HepG2 (cell line): ENCODE results near the gene IPP. TPM values are rescaled to one million over a fixed set of nuclear protein-coding genes. Genes with fewer than 3 reads are reported as not detected.

Source experiments
- AGO2 ChIP-seq: fragments of 200-400 bp; formaldehyde crosslinking; optimal IDR thresholded peaks from 2 replicates; pipeline ENCODE3; 2017; ENCODE audit warnings: mild to moderate bottlenecking, low read depth, low read length, moderate library complexity
- ARNT2 ChIP-seq: sonication (generic); formaldehyde crosslinking; IDR thresholded peaks from 2 replicates; pipeline ENCODE4 v1.8.0; 2022; ENCODE audit warnings: mild to moderate bottlenecking, low read depth, missing genetic modification reagents, moderate library complexity
- ATF5 ChIP-seq: sonication (generic); formaldehyde crosslinking; IDR thresholded peaks from 2 replicates; pipeline ENCODE4 v1.4.0; 2020; ENCODE audit warnings: mild to moderate bottlenecking, low read depth, missing genetic modification reagents
- ETV5 ChIP-seq: IDR thresholded peaks from 2 replicates; pipeline ENCODE4 v1.6.1; 2018; ENCODE audit warnings: missing biosample characterization, missing genetic modification reagents, inconsistent platforms, borderline replicate concordance
- GTF3A ChIP-seq: sonication (generic); formaldehyde crosslinking; conservative IDR thresholded peaks from 2 replicates; pipeline ENCODE4 v1.4.0; 2020; ENCODE audit warnings: mild to moderate bottlenecking, missing genetic modification reagents
- IRX3 ChIP-seq: sonication (generic); formaldehyde crosslinking; IDR thresholded peaks from 2 replicates; pipeline ENCODE4 v1.8.1; 2023; ENCODE audit warnings: mild to moderate bottlenecking, low read depth, missing genetic modification reagents, borderline replicate concordance
- KLF12 ChIP-seq: sonication (generic); formaldehyde crosslinking; IDR thresholded peaks from 2 replicates; pipeline ENCODE4 v1.4.0; 2020; ENCODE audit warnings: missing genetic modification reagents, borderline replicate concordance
- MAFK ChIP-seq, 2 experiments: IDR thresholded peaks in 1 of 2; conservative IDR thresholded peaks in 1 of 2; 2 replicates each; pipeline ENCODE4 v1.6.1; 2011; ENCODE audit warnings: improper control_type of control experiment in 2 of 2, low read length in 2 of 2
- NR1H2 ChIP-seq: sonication (generic); formaldehyde crosslinking; IDR thresholded peaks from 2 replicates; pipeline ENCODE4 v1.8.1; 2022; ENCODE audit warnings: low read depth, missing genetic modification reagents, borderline replicate concordance
- NR2F6 ChIP-seq, 2 experiments: IDR thresholded peaks; 2 replicates each; pipeline ENCODE4 v1.6.1; 2016; ENCODE audit warnings: antibody characterized with exemption in 1 of 2, mild to moderate bottlenecking in 1 of 2
- PCBP2 ChIP-seq: fragments of 200-400 bp; formaldehyde crosslinking; optimal IDR thresholded peaks from 2 replicates; pipeline ENCODE3; 2018; ENCODE audit warnings: low read length, low read depth; ENCODE audit not compliant: poor library complexity, severe bottlenecking
- PHF20 ChIP-seq: sonication (generic); formaldehyde crosslinking; IDR thresholded peaks from 2 replicates; pipeline ENCODE4 v1.5.0; 2020; ENCODE audit warnings: mild to moderate bottlenecking, missing genetic modification reagents
- RARA ChIP-seq: IDR thresholded peaks from 2 replicates; pipeline ENCODE4 v1.6.1; 2016; ENCODE audit warnings: missing genetic modification reagents, missing compliant biosample characterization
- SIX1 ChIP-seq: sonication (generic); formaldehyde crosslinking; IDR thresholded peaks from 2 replicates; pipeline ENCODE4 v1.4.0; 2020; ENCODE audit warnings: missing genetic modification reagents, borderline replicate concordance
- SOX13 ChIP-seq, 3 experiments: fragments of 450-650 bp in 1 of 3; sonication (generic) in 1 of 3; formaldehyde crosslinking in 1 of 3; IDR thresholded peaks in 2 of 3; conservative IDR thresholded peaks in 1 of 3; 2 replicates each; pipeline versions ENCODE4 v1.5.0 to v1.6.1; 2016 to 2020; ENCODE audit warnings: antibody characterized with exemption in 1 of 3, mild to moderate bottlenecking in 1 of 3, missing compliant biosample characterization in 1 of 3, missing genetic modification reagents in 1 of 3, moderate library complexity in 1 of 3
- TBX3 ChIP-seq: fragments of 450-650 bp; IDR thresholded peaks from 2 replicates; pipeline ENCODE4 v1.6.1; 2017; ENCODE audit warnings: antibody characterized with exemption, mild to moderate bottlenecking, inconsistent platforms, borderline replicate concordance
- TFAP4 ChIP-seq: sonication (generic); IDR thresholded peaks from 2 replicates; pipeline ENCODE4 v1.6.1; 2016; ENCODE audit warnings: low read depth, borderline replicate concordance
- ZKSCAN8 ChIP-seq: IDR thresholded peaks from 2 replicates; pipeline ENCODE4 v1.6.1; 2016; ENCODE audit warnings: borderline replicate concordance, missing genetic modification reagents, missing compliant biosample characterization
- ZNF121 ChIP-seq: sonication (generic); formaldehyde crosslinking; IDR thresholded peaks from 2 replicates; pipeline ENCODE4 v1.5.0; 2020; ENCODE audit warnings: mild to moderate bottlenecking, missing genetic modification reagents
- ZNF253 ChIP-seq: sonication (generic); formaldehyde crosslinking; IDR thresholded peaks from 2 replicates; pipeline ENCODE4 v1.8.0; 2022; ENCODE audit warnings: mild to moderate bottlenecking, missing genetic modification reagents, borderline replicate concordance
- ZNF282 ChIP-seq: fragments of 450-650 bp; IDR thresholded peaks from 2 replicates; pipeline ENCODE4 v1.6.1; 2018; ENCODE audit not compliant: partially characterized antibody
- ZNF292 ChIP-seq: sonication (generic); formaldehyde crosslinking; IDR thresholded peaks from 2 replicates; pipeline ENCODE4 v1.8.1; 2022; ENCODE audit warnings: mild to moderate bottlenecking, low read depth, missing genetic modification reagents, borderline replicate concordance
- ZNF564 ChIP-seq: sonication (generic); formaldehyde crosslinking; IDR thresholded peaks from 2 replicates; pipeline ENCODE4 v1.8.1; 2023; ENCODE audit warnings: mild to moderate bottlenecking, missing genetic modification reagents
- ZNF674 ChIP-seq: sonication (generic); formaldehyde crosslinking; IDR thresholded peaks from 2 replicates; pipeline ENCODE4 v1.5.0; 2020; ENCODE audit warnings: low read depth, mild to moderate bottlenecking, missing genetic modification reagents
- ZNF740 ChIP-seq: sonication (generic); formaldehyde crosslinking; IDR thresholded peaks from 2 replicates; pipeline ENCODE4 v1.4.0; 2020; ENCODE audit warnings: missing genetic modification reagents
- ZNF766 ChIP-seq: sonication (generic); formaldehyde crosslinking; IDR thresholded peaks from 2 replicates; pipeline ENCODE4 v1.5.0; 2020; ENCODE audit warnings: missing genetic modification reagents, borderline replicate concordance
- ZNF878 ChIP-seq: sonication (generic); formaldehyde crosslinking; IDR thresholded peaks from 2 replicates; pipeline ENCODE4 v1.8.1; 2023; ENCODE audit warnings: mild to moderate bottlenecking, missing genetic modification reagents, moderate library complexity
- ZNF879 ChIP-seq: sonication (generic); formaldehyde crosslinking; IDR thresholded peaks from 2 replicates; pipeline ENCODE4 v1.8.1; 2023; ENCODE audit warnings: missing genetic modification reagents
- polyA plus RNA-seq, 8 experiments: library from polyadenylated mRNA; depleted of rRNA in 3 of 8; stranded (reverse) in 7 of 8; unstranded in 1 of 8; fragments of >200 nt; fragmentation: Illumina TruSeq in 4 of 8; extraction: Trizol in 4 of 8; gene quantifications; 2 replicates each; pipeline versions ENCODE4 v1.2.1 to v1.2.3, GENCODE V29; 2011 to 2016; ENCODE audit warnings: low read depth in 4 of 8, missing spikeins in 1 of 8, mixed read lengths in 1 of 8; ENCODE audit not compliant: insufficient read depth in 1 of 8
- total RNA-seq, 5 experiments: library from RNA; depleted of rRNA; stranded (reverse); fragments of >200 nt; fragmentation: Illumina TruSeq; extraction: Trizol; gene quantifications; 2 replicates each; pipeline ENCODE4 v1.2.3, GENCODE V29; 2016; ENCODE audit warnings: low read depth in 1 of 5

The IPP gene
- total and polyA plus RNA-seq, 2 of the 13 experiments (the other 11 are each of a cell fraction or from before 2014, with no cell fraction given), result 3.0 to 9.7 TPM

GRCh38 chr1:45750298-45751038, at the start of gene IPP (continued):
- TF ChIP-seq TBX3, result 0 out of 2 replicates have a peak, but pooled peaks have one; percentile 8
- peak; percentile 38 for TF ChIP-seq RARA (CRISPR knock-in tag)
- no peak; the same call in 1 of the 2 replicates for TF ChIP-seq ZNF879
- TF ChIP-seq ZKSCAN8 (CRISPR knock-in tag), result peak; percentile 70; the same call in 1 of the 2 replicates
- TF ChIP-seq AGO2, result peak; percentile 45
- peak; percentile 83; the same call in 1 of the 2 replicates for TF ChIP-seq ZNF766 (CRISPR knock-in tag)
- no peak; the same call in none of the 2 replicates for TF ChIP-seq ZNF878
- no peak; the same call in 1 of the 2 replicates for TF ChIP-seq GTF3A
- TF ChIP-seq ZNF564 (CRISPR knock-in tag), result peak; percentile 92; the same call in 1 of the 2 replicates
- TF ChIP-seq SIX1 (CRISPR knock-in tag), result no peak
- TF ChIP-seq NR2F6 (IDR thresholded peaks at IDR 0.05), result no peak
- peak; percentile 23; the same call in 1 of the 2 replicates for TF ChIP-seq NR2F6 (CRISPR knock-in tag; IDR thresholded peaks at IDR 0.05)
- no peak for TF ChIP-seq MAFK (conservative IDR thresholded peaks at IDR 0.05 in 1 of 2, IDR thresholded peaks at IDR 0.05 in 1 of 2; ENCODE audit: low read length in 2 of 2)
- no peak for TF ChIP-seq ZNF674
- no peak for TF ChIP-seq ATF5 (CRISPR knock-in tag)
- no peak for TF ChIP-seq KLF12
- no peak for TF ChIP-seq ZNF740 (CRISPR knock-in tag)
- TF ChIP-seq ZNF292, result peak; percentile 85
- no peak for TF ChIP-seq IRX3 (CRISPR knock-in tag)
- no peak for TF ChIP-seq ZNF282
- TF ChIP-seq SOX13 (IDR thresholded peaks at IDR 0.05), result no peak
- TF ChIP-seq SOX13 (CRISPR knock-in tag; conservative IDR thresholded peaks at IDR 0.05 in 1 of 2, IDR thresholded peaks at IDR 0.05 in 1 of 2), result peak in 1 of 2 experiments; percentile 51; a peak in 1 of 4 replicates
- no peak for TF ChIP-seq ZNF121 (CRISPR knock-in tag)
- peak; percentile 20; the same call in 1 of the 2 replicates for TF ChIP-seq TFAP4
- peak; percentile 72 for TF ChIP-seq PHF20 (CRISPR knock-in tag)
- TF ChIP-seq ARNT2 (CRISPR knock-in tag), result no peak; the same call in none of the 2 replicates
- TF ChIP-seq ZNF253 (CRISPR knock-in tag), result no peak
- TF ChIP-seq NR1H2, result no peak
- peak; percentile 76 for TF ChIP-seq ETV5 (CRISPR knock-in tag)
- TF ChIP-seq PCBP2, result no peak
